ENCODE measurements around the gene SLC11A2.

- TF ChIP-seq ZNF133 (CRISPR knock-in tag; IDR thresholded peaks at IDR 0.05) (no peak), ZBTB11 (CRISPR knock-in tag; IDR thresholded peaks at IDR 0.05) (no peak), CLOCK (CRISPR knock-in tag; IDR thresholded peaks at IDR 0.05; ENCODE audit: borderline replicate concordance) (no peak), EZH2 (IDR thresholded peaks at IDR 0.05; ENCODE audit: borderline replicate concordance, low read depth, low read length) (no peak), NFRKB (IDR thresholded peaks at IDR 0.05; ENCODE audit: low read depth) (no peak), SMAD3 (CRISPR knock-in tag; conservative IDR thresholded peaks at IDR 0.05) (no peak), ZNF77 (CRISPR knock-in tag; IDR thresholded peaks at IDR 0.05) (no peak), BCLAF1 (IDR thresholded peaks at IDR 0.05; ENCODE audit: borderline replicate concordance in 1 of 2, control insufficient read depth in 1 of 2, low read depth in 2 of 2, low read length in 1 of 2) (no peak), GABPA (tag; conservative IDR thresholded peaks at IDR 0.05; ENCODE audit: low read depth) (no peak), POLR2AphosphoS2 (IDR thresholded peaks at IDR 0.05; ENCODE audit: low read length) (no peak), EP300 (IDR thresholded peaks at IDR 0.05; ENCODE audit: low read length) (no peak), RBM22 (IDR thresholded peaks at IDR 0.05; ENCODE audit: low read depth, low read length, poor library complexity, severe bottlenecking) (no peak), KLF16 (IDR thresholded peaks at IDR 0.05) (no peak), POLR2A (conservative IDR thresholded peaks at IDR 0.05) (no peak)
Observed at GRCh38 chr12:50932787-50933280, 93.3 kb downstream of the SLC11A2 start.
